DMS153 (cell line): ENCODE data around the gene FOXI1.
A peak's percentile ranks its signal among the peaks of the same experiment; 100 is the strongest.

Experiments
- DNase-seq: peaks from one replicate; lab custom pipeline; 2025; lab: John Stamatoyannopoulos, UW

The FOXI1 gene

GRCh38 chr5:170151097-170151831 is 45.6 kb downstream of the FOXI1 start:
- DNase-seq, result no peak

DNA sequence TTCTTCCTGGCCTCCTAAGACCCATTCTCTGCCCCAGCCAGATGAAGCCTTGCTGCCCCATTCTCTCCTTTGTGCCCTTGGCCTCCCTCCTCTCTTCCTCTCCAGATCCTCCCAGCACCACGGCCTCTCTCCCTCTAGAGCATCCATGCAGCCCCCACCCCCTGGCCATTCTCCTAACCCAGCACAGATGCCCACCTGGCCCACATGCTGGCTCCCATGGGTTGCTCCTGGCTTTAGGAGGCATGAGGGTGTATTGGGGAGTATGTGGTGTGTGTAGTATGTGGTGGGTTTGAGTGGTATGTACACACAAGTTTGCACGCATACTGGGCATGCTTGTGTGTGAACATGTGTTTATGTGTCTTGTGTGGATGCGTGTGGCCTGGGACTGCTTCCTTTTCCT is 47.1 kb downstream of the FOXI1 start:
- no peak for DNase-seq

DNA sequence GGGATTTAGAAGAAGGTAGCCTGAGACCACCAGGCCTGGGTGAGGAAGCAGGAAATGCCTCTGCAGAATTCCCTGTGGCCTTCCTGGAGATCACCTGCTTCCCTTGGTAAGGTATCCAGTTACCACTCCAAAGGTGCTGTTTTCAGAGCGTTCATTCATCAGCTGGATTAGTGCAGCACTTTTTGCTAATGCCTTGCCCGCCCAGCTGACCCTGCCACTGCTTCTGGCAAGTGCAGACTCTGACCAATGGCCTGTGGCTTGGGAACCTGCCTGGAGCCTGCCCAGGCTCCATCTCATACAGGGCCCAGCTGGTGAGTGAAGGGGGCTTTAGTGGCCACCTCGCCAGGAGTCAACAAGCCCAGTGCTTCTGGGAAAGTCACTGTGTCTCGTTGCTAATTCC is 48.6 kb downstream of the FOXI1 start:
- peak; percentile 0 for DNase-seq

DNA sequence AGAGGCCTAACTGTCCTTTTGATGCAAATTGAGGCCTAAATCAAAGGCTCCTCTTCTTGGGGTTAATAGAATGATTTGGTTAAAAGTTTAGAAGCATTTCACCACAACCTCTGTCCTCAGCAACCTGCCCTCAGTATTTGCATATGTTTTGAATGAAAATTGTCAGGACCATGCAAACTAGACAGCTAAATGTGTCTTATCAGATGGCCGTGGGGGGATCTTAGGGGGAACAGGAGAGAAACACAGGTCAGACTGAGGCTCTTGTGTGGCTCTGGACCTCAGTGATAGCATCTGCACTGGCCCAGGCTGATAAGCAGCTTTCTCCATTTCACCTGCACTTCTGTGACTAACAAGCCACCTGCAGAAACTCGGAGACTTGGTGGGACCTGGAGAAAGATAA is 49.0 kb downstream of the FOXI1 start:
- no peak for DNase-seq

DNA sequence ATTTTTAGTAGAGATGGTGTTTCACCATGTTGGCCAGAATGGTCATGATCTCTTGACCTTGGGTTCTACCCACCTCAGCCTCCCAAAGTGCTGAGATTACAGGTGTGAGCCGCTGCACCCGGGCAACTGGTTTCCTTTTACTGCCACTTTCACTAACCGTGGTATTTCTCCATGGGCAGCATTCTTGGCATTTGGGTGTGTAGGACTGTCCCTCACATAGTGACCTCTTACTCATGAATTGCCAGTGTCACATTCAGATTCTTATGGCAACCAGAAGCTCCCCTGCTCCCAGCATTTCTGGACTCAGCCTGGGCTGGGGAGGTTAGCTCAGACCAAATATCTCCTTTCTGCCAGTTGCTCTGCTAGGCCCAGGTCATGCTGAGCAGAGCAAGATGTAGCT is 50.1 kb downstream of the FOXI1 start:
- DNase-seq, result no peak

- no peak for DNase-seq
Measured at GRCh38 chr5:170159101-170159698, 53.5 kb downstream of the FOXI1 start.
